ENCODE data around the gene DPH7. TPM values are rescaled to one million over a fixed set of nuclear protein-coding genes. Genes with fewer than 3 reads are reported as not detected.
"Not testable (repeated sequence)": the region's sequence is repeated elsewhere in the genome, so short reads cannot be mapped to it uniquely, and the experiment has no call there.

Gene DPH7
- total RNA-seq, 1 experiment from 2014 or later: 26.4 TPM

DNA sequence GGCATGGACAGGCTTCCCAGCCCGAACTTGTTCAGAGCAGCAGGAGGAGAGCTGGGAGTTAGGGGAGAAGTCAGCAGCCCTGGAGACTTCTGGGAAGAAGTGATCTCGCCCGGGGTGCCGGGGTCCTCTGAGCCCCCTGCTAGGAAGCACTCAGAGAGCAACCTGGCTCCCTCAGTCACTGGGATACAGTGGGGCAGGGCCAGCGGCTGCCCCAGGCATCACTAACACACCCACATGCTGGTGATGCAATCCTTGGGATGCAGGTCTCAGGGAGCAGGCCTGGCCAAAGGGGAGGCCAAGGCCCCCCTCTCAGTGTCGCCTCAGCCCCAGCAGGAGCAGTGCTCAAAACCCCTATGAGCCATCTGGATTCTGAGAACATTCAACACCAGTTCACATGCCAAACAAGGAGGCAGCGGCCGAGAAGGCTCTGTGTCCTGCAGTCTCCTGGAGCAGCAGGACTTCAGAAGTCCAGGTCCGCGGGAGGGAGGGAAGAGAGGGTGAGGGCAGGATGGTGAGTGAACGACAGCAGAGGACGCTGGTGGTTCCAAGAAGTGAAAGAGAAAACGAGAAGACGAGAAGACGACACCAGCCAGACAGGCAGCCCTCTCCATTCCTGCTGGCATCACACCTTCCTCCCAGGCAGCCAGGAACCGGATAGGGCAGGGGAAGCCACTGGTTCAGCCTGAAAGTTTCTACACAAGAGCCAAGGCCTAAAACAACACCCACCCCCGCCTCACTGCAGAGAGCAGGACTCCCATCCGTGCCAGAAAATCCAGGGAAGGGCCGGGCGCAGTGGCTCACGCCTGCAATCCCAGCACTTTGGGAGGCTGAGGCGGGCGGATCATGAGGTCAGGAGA lies 30.8 kb downstream of the DPH7 start:
- DNase-seq (ENCODE audit: low read depth): no peak

- peak; percentile 61 for DNase-seq (ENCODE audit: low read depth)
Measured at GRCh38 chr9:137545123-137545522, 33.6 kb downstream of the DPH7 start.

DNA sequence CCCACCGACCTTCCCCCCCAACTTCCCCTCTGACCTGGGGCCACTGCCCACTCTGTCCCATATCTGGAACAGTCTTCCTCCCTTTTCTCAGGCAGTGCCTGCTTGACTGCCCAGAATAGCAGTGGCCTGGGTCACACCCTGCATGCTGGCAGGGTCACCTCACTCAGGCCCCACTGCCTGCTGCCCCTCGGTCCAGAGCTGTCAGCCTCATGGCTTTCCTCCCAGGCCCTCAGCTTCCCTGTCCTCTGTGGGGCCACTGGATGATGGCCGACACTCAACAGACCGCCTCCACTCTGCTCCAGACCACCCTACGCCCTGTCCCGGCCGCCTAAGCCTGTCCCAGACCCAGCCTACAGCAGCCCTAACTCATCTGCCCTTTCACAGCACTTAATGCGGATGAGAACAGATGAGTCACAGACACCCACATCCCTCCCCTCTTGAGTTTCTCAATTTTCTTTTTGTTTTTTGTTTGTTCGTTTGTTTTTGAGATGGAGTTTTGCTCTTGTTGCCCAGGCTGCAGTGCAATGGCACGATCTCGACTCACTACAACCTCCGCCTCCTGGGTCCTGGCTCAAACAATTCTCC lies 34.5 kb downstream of the DPH7 start:
- DNase-seq (ENCODE audit: low read depth): peak; percentile 65

- DNase-seq (ENCODE audit: low read depth): no peak
Measured at GRCh38 chr9:137543237-137543963, 35.3 kb downstream of the DPH7 start.

GRCh38 chr9:137542486-137542885 lies 36.2 kb downstream of the DPH7 start:
- no peak for DNase-seq (ENCODE audit: low read depth)

GRCh38 chr9:137540536-137540935 lies 38.2 kb downstream of the DPH7 start:
- no peak for DNase-seq (ENCODE audit: low read depth)

GRCh38 chr9:137538058-137538457 lies 40.7 kb downstream of the DPH7 start:
- DNase-seq (ENCODE audit: low read depth): no peak

GRCh38 chr9:137536594-137537131 lies 42.1 kb downstream of the DPH7 start:
- not testable (repeated sequence) for DNase-seq (ENCODE audit: low read depth)

DNA sequence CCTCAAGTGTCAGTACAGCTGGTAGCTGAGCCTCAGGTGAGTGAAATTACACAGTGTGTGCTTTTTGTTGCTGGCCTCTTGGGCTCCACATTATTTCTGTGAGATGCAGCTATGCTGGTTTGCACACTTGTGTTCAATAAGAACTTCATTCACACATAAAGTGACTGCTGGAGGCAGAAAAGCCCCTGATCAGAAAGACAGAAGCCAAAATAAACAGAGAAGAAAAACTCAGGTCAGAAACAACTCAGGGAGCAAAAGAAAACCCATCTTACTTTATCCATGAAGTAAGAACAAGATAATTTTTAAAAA lies 43.7 kb downstream of the DPH7 start:
- DNase-seq (ENCODE audit: low read depth): no peak

GRCh38 chr9:137534256-137535119 lies 44.2 kb downstream of the DPH7 start:
- DNase-seq (ENCODE audit: low read depth): peak; percentile 69

- not testable (repeated sequence) for DNase-seq (ENCODE audit: low read depth)
Measured at GRCh38 chr9:137532891-137533468, 45.7 kb downstream of the DPH7 start.

- peak; percentile 83 for DNase-seq (ENCODE audit: low read depth)
Measured at GRCh38 chr9:137531099-137531765, 47.5 kb downstream of the DPH7 start.

DNA sequence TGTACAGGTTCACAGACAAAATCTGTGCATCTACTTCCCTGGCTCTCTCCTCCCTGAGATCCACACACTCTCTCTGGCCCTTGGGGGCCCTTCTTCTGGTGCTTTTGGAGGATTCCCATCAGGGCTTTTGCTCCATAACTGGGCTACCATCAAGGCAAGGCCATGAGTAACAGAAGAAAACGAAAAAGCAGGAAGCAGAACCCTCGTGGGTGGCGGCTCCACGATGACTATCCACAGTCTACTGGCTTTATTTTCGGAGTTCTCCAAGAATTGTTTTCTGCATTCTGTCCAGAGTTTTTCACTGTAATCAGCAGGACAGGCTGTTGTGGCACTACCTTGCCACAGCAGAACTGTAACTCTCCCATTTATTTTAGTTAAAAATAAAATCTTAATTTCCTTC lies 48.4 kb downstream of the DPH7 start:
- DNase-seq (ENCODE audit: low read depth): no peak

GRCh38 chr9:137524981-137525317 lies 53.8 kb downstream of the DPH7 start:
- no peak for DNase-seq (ENCODE audit: low read depth)

GRCh38 chr9:137524161-137524980 lies 54.4 kb downstream of the DPH7 start:
- no peak for DNase-seq (ENCODE audit: low read depth)

GRCh38 chr9:137522746-137523455 lies 55.8 kb downstream of the DPH7 start:
- DNase-seq (ENCODE audit: low read depth): no peak

- peak; percentile 58 for DNase-seq (ENCODE audit: low read depth)
Measured at GRCh38 chr9:137521405-137521985, 57.2 kb downstream of the DPH7 start.

GRCh38 chr9:137520614-137521404 lies 57.9 kb downstream of the DPH7 start:
- no peak for DNase-seq (ENCODE audit: low read depth)
